GM12801 (cell line): ENCODE data around the gene DENND1A.

Experiments
- TF ChIP-seq, protein P1 (sequence below): IDR thresholded peaks from one replicate; pipeline ENCODE4 v1.5.1; 2011; ENCODE audit warnings: control low read depth; ENCODE audit not compliant: insufficient read length; ENCODE audit errors: extremely low read depth

DENND1A gene

DNA sequence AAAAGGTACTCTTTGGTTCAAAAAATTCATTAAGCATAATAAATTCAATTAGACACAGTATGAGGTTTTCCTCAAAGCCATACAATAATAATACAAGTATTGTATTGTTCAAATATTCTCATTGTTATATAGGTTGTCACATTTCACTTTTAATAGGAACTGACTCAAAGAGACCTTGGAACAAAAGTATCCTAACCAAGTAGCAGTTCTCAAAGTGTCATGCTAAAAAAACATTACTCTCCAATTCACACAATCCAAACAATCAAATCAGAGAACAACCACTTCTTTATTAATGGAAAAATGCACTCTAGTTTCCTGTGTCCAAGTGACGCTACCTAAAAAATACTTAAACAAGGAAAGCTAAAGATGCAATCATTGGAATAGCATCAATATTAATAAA lies 115.4 kb downstream of the DENND1A start:
- TF ChIP-seq, protein P1, sequence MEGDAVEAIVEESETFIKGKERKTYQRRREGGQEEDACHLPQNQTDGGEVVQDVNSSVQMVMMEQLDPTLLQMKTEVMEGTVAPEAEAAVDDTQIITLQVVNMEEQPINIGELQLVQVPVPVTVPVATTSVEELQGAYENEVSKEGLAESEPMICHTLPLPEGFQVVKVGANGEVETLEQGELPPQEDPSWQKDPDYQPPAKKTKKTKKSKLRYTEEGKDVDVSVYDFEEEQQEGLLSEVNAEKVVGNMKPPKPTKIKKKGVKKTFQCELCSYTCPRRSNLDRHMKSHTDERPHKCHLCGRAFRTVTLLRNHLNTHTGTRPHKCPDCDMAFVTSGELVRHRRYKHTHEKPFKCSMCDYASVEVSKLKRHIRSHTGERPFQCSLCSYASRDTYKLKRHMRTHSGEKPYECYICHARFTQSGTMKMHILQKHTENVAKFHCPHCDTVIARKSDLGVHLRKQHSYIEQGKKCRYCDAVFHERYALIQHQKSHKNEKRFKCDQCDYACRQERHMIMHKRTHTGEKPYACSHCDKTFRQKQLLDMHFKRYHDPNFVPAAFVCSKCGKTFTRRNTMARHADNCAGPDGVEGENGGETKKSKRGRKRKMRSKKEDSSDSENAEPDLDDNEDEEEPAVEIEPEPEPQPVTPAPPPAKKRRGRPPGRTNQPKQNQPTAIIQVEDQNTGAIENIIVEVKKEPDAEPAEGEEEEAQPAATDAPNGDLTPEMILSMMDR: no peak

DNA sequence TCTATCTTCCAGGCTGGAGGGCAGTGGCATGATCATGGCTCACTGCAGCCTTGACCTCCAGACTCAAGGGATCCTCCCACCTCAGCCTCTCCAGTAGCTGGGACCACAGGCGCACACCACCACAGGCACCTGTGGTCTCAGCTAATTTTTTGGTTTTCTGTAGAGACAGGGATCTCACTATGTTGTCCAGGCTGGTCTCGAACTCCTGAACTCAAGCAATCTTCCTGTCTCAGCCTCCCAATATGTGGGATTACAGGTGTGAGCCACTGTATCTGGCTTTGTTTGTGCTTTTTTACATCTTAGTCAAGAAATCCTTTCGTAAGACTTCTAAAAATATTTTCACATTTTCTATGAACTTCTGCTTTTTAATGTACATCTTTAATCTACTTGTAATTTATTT lies 116.9 kb downstream of the DENND1A start:
- TF ChIP-seq, protein P1: no peak

DNA sequence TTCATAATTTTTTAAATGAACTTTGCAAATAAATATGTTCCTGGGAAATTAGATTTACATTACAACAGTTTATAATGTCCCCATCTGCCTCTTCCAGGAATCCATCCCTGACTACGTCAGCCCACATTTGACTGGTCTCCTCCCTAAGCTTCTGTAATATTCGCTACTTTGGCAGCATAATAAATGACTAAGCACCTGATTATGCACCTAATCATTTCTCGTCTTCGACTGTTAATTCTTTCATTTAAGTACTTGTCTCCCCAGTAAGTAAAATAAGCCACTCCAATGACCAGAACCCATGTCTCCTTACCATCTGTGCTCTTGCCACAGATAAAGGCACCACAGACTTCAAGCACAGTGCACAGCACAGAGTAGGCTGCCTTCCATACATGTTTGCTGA lies 122.7 kb downstream of the DENND1A start:
- TF ChIP-seq, protein P1: no peak

DNA sequence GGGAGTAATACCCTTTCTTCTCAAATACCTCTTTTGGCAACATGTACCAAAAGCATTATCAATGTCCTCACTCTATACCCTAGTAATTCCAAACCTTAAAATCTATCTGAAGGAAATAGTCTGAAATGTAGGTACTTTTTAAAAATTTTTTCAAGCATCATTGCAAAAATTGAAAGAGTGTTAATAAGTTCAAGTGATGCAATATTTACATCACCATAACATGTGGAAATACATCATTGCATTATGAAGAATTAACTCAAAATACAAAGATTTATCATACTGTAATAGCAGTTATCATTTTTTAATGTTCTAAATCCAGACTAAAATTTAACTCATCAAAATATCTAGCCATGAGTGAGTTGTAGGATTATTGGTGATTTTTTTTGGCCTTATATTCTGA lies 123.1 kb downstream of the DENND1A start:
- TF ChIP-seq, protein P1: no peak

DNA sequence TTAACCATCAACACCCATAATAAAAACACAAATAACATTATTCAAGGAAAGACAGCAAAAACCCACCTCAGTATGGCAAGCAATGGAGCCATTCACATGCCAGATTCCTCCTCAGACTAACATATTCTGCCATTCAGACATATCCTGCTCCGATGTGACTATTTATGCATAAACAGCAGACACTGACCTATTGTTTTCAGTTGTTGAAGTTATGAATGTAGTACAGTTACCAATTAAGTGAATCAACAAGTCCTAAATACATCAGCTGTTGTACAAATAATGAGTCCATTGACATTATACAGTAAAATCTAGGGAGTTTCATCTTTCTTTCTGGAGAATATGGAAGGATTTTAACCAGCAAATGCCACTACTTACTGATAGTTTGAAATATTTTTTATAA lies 131.7 kb downstream of the DENND1A start:
- TF ChIP-seq, protein P1: no peak

DNA sequence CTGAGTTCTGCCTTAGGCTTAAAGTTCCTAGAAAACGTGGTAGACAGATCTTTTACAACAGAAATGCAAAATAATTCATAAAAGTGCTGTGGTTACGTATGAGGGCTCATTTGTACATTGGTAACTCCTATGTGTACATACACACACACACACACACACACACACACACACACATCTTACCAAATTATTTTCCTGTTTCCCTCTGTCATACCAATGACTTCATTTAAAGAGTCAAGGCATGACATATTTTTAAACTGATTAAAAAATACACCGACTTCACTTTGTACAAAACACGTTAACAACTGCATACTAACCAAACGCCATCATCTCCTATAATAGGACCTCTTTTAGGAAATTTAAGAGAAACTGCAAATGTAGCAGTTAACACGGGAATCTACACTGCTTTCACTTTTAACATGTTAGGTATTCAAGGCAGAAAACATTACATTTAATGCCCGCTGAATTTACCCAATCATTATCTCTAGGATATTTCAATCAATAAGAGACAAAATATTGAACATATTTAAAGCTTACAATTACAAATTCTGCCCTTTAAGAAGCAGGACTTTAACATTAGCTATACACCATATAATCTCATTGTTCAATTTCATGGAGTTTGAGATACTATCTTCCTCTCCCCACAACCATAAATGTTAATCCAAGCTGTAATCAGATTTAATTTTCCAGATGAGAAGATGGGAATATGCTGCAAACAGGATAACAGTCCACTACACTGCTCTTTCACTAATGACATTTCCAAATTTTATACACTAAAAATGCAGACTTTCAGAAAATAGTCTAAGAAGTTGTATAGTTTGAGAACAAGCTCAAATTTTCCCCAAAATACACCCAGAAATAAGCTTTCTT lies 133.1 kb downstream of the DENND1A start:
- TF ChIP-seq, protein P1: no peak

DNA sequence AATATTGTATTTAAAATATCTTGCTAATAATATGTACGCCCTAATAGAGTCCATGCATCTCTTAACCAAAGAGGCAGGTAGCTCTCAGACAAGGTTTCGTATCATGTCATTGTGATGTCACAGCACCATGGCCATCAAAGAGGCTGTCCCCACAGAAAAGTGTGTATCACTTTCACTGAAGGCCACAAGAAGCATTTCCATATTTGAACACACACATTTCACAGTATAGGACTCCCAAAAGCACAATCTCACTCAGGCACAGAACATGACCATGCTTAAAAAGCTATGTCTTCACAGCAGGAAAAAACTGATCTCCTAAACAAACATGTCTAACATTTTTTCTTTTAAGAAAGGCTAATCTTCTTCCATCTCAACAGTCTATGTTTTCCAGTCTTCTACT lies 133.8 kb downstream of the DENND1A start:
- TF ChIP-seq, protein P1: no peak
